ENCODE measurements around the gene DNAJB6. TPM values are rescaled to one million over a fixed set of nuclear protein-coding genes. Genes with fewer than 3 reads are reported as not detected.

The DNAJB6 gene
- total RNA-seq, 1 experiment from 2014 or later: 201 TPM

GRCh38 chr7:157441023-157441399, 104.2 kb downstream of the DNAJB6 start:
- ChIA-PET POLR2A (no interaction called here), CTCF (no interaction called here)
- TF ChIP-seq TCF7L2 (IDR thresholded peaks at IDR 0.05; ENCODE audit: low read depth, low read length) (no peak), SIN3A (IDR thresholded peaks at IDR 0.05; ENCODE audit: borderline replicate concordance, insufficient read depth, low read depth, low read length) (no peak), REST (IDR thresholded peaks at IDR 0.05; ENCODE audit: insufficient read depth in 1 of 2, low read depth in 2 of 2, low read length in 1 of 2) (no peak), CTCF (IDR thresholded peaks at IDR 0.05) (no peak), POLR2AphosphoS5 (IDR thresholded peaks at IDR 0.05; ENCODE audit: low read depth, low read length) (no peak)
- no TSS peak for BruUV-seq (replicated peaks)
- Histone ChIP-seq H3K4me1 (ENCODE audit: control insufficient read depth, insufficient read depth, low read length) (peaks cover 4% of the 10 kb centered on the region; the same call in 1 of the 2 replicates), H3K36me3 (ENCODE audit: control insufficient read depth, insufficient read depth, low read length) (no peaks in the 10 kb centered on the region), H3K9me3 (ENCODE audit: control insufficient read depth, insufficient read depth, low read depth, low read length) (no peaks in the 10 kb centered on the region), H3K4me3 (ENCODE audit: low read depth in 2 of 2, low read length in 2 of 2) (no peak overlapping the region), H3K27me3 (ENCODE audit: control insufficient read depth, insufficient read depth, low read length) (no peaks in the 10 kb centered on the region), H3K27ac (ENCODE audit: low read length) (no peak overlapping the region)
- in situ Hi-C loops (cut with HindIII; ENCODE audit: low pct_unique_long_range_greater_than_20kb, low sequenced_read_pairs) (no loop called here), intact Hi-C loops (cut with micrococcal nuclease; ENCODE audit: unreplicated experiment) (no loop called here)
- no peak for ATAC-seq
- no peak for DNase-seq (ENCODE audit: low read depth, low spot score)

DNA sequence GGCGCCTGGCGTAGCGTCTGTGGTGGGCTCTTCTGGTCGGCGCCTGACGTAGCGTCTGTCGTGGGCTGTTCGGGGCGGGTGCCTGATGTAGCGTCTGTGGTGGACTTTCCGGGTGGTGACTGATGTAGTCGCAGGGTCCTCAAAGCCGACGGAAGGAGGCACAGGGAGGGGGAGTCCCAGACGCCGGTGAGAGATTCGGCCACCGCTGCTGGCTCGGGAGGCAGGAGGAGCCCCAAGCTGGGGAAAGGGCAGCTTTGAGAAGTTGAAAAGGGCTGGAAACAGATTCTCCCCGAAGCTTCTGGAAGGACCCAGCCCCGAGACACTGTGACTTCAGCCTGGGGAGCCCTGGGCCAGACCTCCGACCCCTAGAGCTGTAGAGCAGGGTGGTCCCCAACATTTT, 105.7 kb downstream of the DNAJB6 start:
- CTCF ChIA-PET: no interaction called here
- TF ChIP-seq TCF7L2 (IDR thresholded peaks at IDR 0.05; ENCODE audit: low read depth, low read length) (no peak), SIN3A (IDR thresholded peaks at IDR 0.05; ENCODE audit: borderline replicate concordance, insufficient read depth, low read depth, low read length) (no peak), POLR2AphosphoS5 (IDR thresholded peaks at IDR 0.05; ENCODE audit: low read depth, low read length) (no peak), CTCF (IDR thresholded peaks at IDR 0.05) (no peak), REST (IDR thresholded peaks at IDR 0.05; ENCODE audit: insufficient read depth in 1 of 2, low read depth in 2 of 2, low read length in 1 of 2) (no peak)
- in situ Hi-C loops (cut with HindIII; ENCODE audit: low pct_unique_long_range_greater_than_20kb, low sequenced_read_pairs): no loop called here
- H3K4me1 ChIP-seq (ENCODE audit: control insufficient read depth, insufficient read depth, low read length): no peaks in the 10 kb centered on the region
- POLR2A ChIA-PET: no interaction called here
- BruUV-seq (replicated peaks): no TSS peak
- no peaks in the 10 kb centered on the region for H3K36me3 ChIP-seq (ENCODE audit: control insufficient read depth, insufficient read depth, low read length)
- no peak for ATAC-seq
- no peaks in the 10 kb centered on the region for H3K27me3 ChIP-seq (ENCODE audit: control insufficient read depth, insufficient read depth, low read length)
- no peak for DNase-seq (ENCODE audit: low read depth, low spot score)
- H3K4me3 ChIP-seq (ENCODE audit: low read depth in 2 of 2, low read length in 2 of 2): no peak overlapping the region
- no peak overlapping the region for H3K27ac ChIP-seq (ENCODE audit: low read length)
- intact Hi-C loops (cut with micrococcal nuclease; ENCODE audit: unreplicated experiment): no loop called here
- no peaks in the 10 kb centered on the region for H3K9me3 ChIP-seq (ENCODE audit: control insufficient read depth, insufficient read depth, low read depth, low read length)
